B cell (primary cell): Measurements from ENCODE around the gene TSPAN5. TPM values are rescaled to one million over a fixed set of nuclear protein-coding genes. Genes with fewer than 3 reads are reported as not detected.

Experiments used
- ATAC-seq: fragments of 200-7000 bp; cut with Tn5 transposase; one replicate; pipeline ENCODE4 v1.10.0; 2021; ENCODE audit warnings: low read depth, mild to moderate bottlenecking, moderate number of reproducible peaks, moderate library complexity
- CTCF ChIA-PET: fragments of 350-600 bp; sonication (Branson Sonifier 250); formaldehyde crosslinking; loops from one replicate; lab custom pipeline; 2021; ENCODE audit warnings: antibody characterized with exemption, inconsistent platforms; lab: Charles Lee
- POLR2A ChIA-PET: fragments of 350-600 bp; sonication (Branson Sonifier 250); formaldehyde crosslinking; loops from one replicate; lab custom pipeline; 2021; ENCODE audit warnings: antibody characterized with exemption; lab: Charles Lee
- DNase-seq: peaks from one replicate; pipeline ENCODE4 v3.0.0; 2013
- H2AFZ ChIP-seq: 2 replicates; pipeline ENCODE4 v1.6.1; 2012; ENCODE audit warnings: mild to moderate bottlenecking, low read depth, low read length; ENCODE audit not compliant: insufficient read depth, poor library complexity, severe bottlenecking
- H3K27ac ChIP-seq, 2 donors: 1 replicate in 1 of 2; 2 replicates in 1 of 2; pipeline ENCODE4 v1.5.1; 2012 to 2013; ENCODE audit warnings: low read length in 2 of 2, mild to moderate bottlenecking in 2 of 2, moderate library complexity in 1 of 2
- H3K27me3 ChIP-seq, 4 experiments: fragments of 200-600 bp in 1 of 4; sonication (generic) in 1 of 4; replicated peaks in 1 of 4; 1 replicate in 2 of 4; 2 replicates in 2 of 4; pipeline versions ENCODE4 v1.6.1 to v1.7.0; 2013 to 2016; ENCODE audit warnings: low read length in 3 of 4, mild to moderate bottlenecking in 2 of 4, mixed read lengths in 1 of 4, moderate library complexity in 1 of 4; ENCODE audit not compliant: insufficient read depth in 4 of 4, control insufficient read depth in 3 of 4; ENCODE audit errors: control extremely low read depth in 1 of 4
- H3K36me3 ChIP-seq, 2 experiments: replicated peaks in 1 of 2; 1 replicate in 1 of 2; 2 replicates in 1 of 2; pipeline versions ENCODE4 v1.6.1 to v1.7.1; 2013; ENCODE audit warnings: low read length in 1 of 2; ENCODE audit not compliant: insufficient read depth in 2 of 2, control insufficient read depth in 1 of 2; ENCODE audit errors: control extremely low read depth in 1 of 2, extremely low read depth in 1 of 2
- H3K4me1 ChIP-seq, 2 donors: fragments of 200-600 bp in 1 of 2; sonication (generic) in 1 of 2; 1 replicate in 1 of 2; 2 replicates in 1 of 2; pipeline versions ENCODE4 v1.5.1 to v1.6.1; 2013 to 2017; ENCODE audit warnings: low read length in 2 of 2; ENCODE audit not compliant: control insufficient read depth in 2 of 2, insufficient read depth in 2 of 2
- H3K4me2 ChIP-seq: replicated peaks from 2 replicates; pipeline ENCODE3; 2012; ENCODE audit warnings: mild to moderate bottlenecking, low read depth, low read length; ENCODE audit not compliant: poor library complexity, severe bottlenecking
- H3K4me3 ChIP-seq, 5 experiments: fragments of 200-600 bp in 1 of 5; sonication (generic) in 1 of 5; 1 replicate in 3 of 5; 2 replicates in 2 of 5; pipeline versions ENCODE4 v1.5.1 to v1.7.0; 2011 to 2016; ENCODE audit warnings: low read length in 4 of 5, mild to moderate bottlenecking in 4 of 5, low read depth in 2 of 5, control low read depth in 1 of 5, moderate library complexity in 1 of 5; ENCODE audit not compliant: insufficient read depth in 1 of 5; ENCODE audit errors: control extremely low read depth in 1 of 5, extremely low read depth in 1 of 5
- H3K79me2 ChIP-seq: fragments of 200-600 bp; sonication (generic); one replicate; pipeline ENCODE4 v1.6.0; 2016; ENCODE audit warnings: low read length; ENCODE audit not compliant: control insufficient read depth, insufficient read depth
- H3K9ac ChIP-seq: fragments of 200-600 bp; sonication (generic); 2 replicates; pipeline ENCODE4 v1.6.1; 2017; ENCODE audit warnings: mild to moderate bottlenecking, low read length, moderate library complexity
- H3K9me3 ChIP-seq, 3 donors: one replicate each; pipeline versions ENCODE4 v1.6.1 to v1.7.1; 2013; ENCODE audit warnings: low read length in 2 of 3; ENCODE audit not compliant: control insufficient read depth in 2 of 3, insufficient read depth in 1 of 3; ENCODE audit errors: control extremely low read depth in 1 of 3
- H4K20me1 ChIP-seq: 2 replicates; pipeline ENCODE4 v1.6.0; 2012; ENCODE audit warnings: mild to moderate bottlenecking, low read length; ENCODE audit not compliant: insufficient read depth, control insufficient read depth, poor library complexity, severe bottlenecking
- H3K27ac Mint-ChIP-seq: one replicate; pipeline ENCODE4 v1.8.0; 2021; ENCODE audit warnings: mixed read lengths
- H3K27me3 Mint-ChIP-seq: one replicate; pipeline ENCODE4 v1.8.0; 2021; ENCODE audit warnings: mixed read lengths
- H3K4me1 Mint-ChIP-seq: one replicate; pipeline ENCODE4 v1.8.0; 2021; ENCODE audit warnings: mixed read lengths
- H3K4me3 Mint-ChIP-seq: one replicate; pipeline ENCODE4 v1.8.0; 2021; ENCODE audit warnings: mixed read lengths
- H3K9me3 Mint-ChIP-seq: one replicate; pipeline ENCODE4 v1.8.0; 2022; ENCODE audit warnings: mixed read lengths; ENCODE audit not compliant: insufficient read depth
- EZH2 ChIP-seq: IDR thresholded peaks from 2 replicates; pipeline ENCODE4 v1.6.1; 2012; ENCODE audit warnings: borderline replicate concordance, low read depth, mild to moderate bottlenecking, moderate library complexity, low read length; ENCODE audit not compliant: insufficient read depth, poor library complexity, severe bottlenecking
- WGBS: methylation state at CpG from one replicate; pipeline ENCODE4 v1.1.5; 2013; ENCODE audit warnings: missing lambda C conversion rate; ENCODE audit not compliant: insufficient coverage; 5-methylcytosine and 5-hydroxymethylcytosine counted together
- intact Hi-C: fragments of 100-400 bp; cut with micrococcal nuclease; formaldehyde crosslinking; loops from one replicate; pipeline ENCODE4 v1.10.0; 2022
- polyA plus RNA-seq: library from polyadenylated mRNA; depleted of rRNA; stranded (reverse); fragments of >200 nt; gene quantifications from 2 replicates; pipeline ENCODE4 v1.2.3, GENCODE V29; 2012
- total RNA-seq, 2 donors: library from RNA; stranded (reverse); fragments of 120-200 nt in 1 of 2; gene quantifications; 1 replicate in 1 of 2; 2 replicates in 1 of 2; pipeline versions ENCODE4 v1.2.3 to v1.2.4, GENCODE V29; 2013 to 2022
- TF ChIP-seq, protein P1 (sequence below): fragments of 200-600 bp; IDR thresholded peaks from one replicate; pipeline ENCODE4 v1.8.0; 2022; ENCODE audit warnings: antibody characterized with exemption, mild to moderate bottlenecking

Gene TSPAN5
- total and polyA plus RNA-seq, 2 donors (not counting 1 experiment from before 2014, with no cell fraction given) = 2.6 to 5.3 TPM

DNA sequence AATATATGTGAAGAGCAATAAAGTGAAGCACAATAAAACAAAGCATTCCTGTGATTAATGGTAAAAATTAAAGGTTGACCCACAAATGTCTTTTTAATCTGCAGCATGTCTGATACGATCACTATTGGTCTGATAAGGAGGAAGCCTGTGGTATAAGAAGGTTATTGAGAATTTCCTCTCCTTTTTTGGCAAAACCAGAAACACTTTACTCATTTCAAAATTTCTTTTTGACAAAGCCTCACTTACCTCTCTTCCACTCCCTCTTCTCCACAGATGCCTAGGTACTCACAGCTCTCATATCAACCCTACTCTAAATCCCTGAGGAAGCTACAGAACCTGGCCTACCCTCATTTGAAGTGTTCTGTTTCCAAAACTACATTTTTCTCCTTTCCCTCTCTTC is 56.1 kb downstream of the TSPAN5 start:
- Histone ChIP-seq H3K36me3 (no peaks in the 10 kb centered on the region), H3K27ac (no peak overlapping the region), H2AFZ (no peak overlapping the region), H3K9me3 (peaks cover 3 to 10% (median 6%) of the 10 kb centered on the region in 3 donors), H3K27me3 (no peaks in the 10 kb centered on the region), H3K4me1 (no peaks in the 10 kb centered on the region), H4K20me1 (no peaks in the 10 kb centered on the region), H3K9ac (no peak overlapping the region), H3K4me3 (no peak overlapping the region), H3K79me2 (no peaks in the 10 kb centered on the region), H3K4me2 (no peak overlapping the region)
- H3K4me1 Mint-ChIP-seq = no peaks in the 10 kb centered on the region
- ATAC-seq (no peak), DNase-seq (no peak)
- ChIA-PET POLR2A (no interaction called here), CTCF (no interaction called here)
- no peak overlapping the region for H3K4me3 Mint-ChIP-seq
- TF ChIP-seq, protein P1, sequence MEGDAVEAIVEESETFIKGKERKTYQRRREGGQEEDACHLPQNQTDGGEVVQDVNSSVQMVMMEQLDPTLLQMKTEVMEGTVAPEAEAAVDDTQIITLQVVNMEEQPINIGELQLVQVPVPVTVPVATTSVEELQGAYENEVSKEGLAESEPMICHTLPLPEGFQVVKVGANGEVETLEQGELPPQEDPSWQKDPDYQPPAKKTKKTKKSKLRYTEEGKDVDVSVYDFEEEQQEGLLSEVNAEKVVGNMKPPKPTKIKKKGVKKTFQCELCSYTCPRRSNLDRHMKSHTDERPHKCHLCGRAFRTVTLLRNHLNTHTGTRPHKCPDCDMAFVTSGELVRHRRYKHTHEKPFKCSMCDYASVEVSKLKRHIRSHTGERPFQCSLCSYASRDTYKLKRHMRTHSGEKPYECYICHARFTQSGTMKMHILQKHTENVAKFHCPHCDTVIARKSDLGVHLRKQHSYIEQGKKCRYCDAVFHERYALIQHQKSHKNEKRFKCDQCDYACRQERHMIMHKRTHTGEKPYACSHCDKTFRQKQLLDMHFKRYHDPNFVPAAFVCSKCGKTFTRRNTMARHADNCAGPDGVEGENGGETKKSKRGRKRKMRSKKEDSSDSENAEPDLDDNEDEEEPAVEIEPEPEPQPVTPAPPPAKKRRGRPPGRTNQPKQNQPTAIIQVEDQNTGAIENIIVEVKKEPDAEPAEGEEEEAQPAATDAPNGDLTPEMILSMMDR = no peak
- TF ChIP-seq EZH2 = no peak
- H3K27ac Mint-ChIP-seq = no peak overlapping the region
- H3K27me3 Mint-ChIP-seq = no peaks in the 10 kb centered on the region
- intact Hi-C loops = no loop called here
- WGBS = no CpG with 5 or more reads among the region's 1 CpG
- H3K9me3 Mint-ChIP-seq = peaks cover 9% of the 10 kb centered on the region

DNA sequence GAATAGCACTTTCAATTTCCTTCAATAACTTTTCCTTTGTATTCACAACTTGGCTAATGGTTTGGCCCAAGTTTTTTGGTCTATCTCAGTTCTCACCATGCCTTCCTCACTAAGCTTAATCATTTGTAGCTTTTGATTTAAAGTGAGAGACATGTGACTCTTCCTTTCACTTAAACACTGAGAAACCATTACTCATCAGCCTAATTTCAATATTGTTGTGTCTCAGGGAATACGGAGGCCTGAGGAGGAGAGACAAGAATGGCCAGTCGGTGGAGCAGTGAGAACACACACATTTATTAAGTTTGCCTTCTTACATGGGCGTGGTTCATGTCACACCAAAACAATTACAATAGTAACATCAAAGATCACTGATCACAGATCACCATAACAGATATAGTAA is 56.7 kb downstream of the TSPAN5 start:
- Histone ChIP-seq H2AFZ (no peak overlapping the region), H3K36me3 (no peaks in the 10 kb centered on the region), H3K27me3 (no peaks in the 10 kb centered on the region), H3K9ac (no peak overlapping the region), H3K9me3 (peaks cover 3 to 10% (median 6%) of the 10 kb centered on the region in 3 donors), H3K79me2 (no peaks in the 10 kb centered on the region), H3K4me2 (no peak overlapping the region), H3K4me1 (no peaks in the 10 kb centered on the region), H4K20me1 (no peaks in the 10 kb centered on the region), H3K27ac (no peak overlapping the region), H3K4me3 (no peak overlapping the region)
- no CpG with 5 or more reads among the region's 3 CpGs for WGBS
- DNase-seq = no peak
- Mint-ChIP-seq H3K27me3 (no peaks in the 10 kb centered on the region), H3K4me3 (no peak overlapping the region), H3K4me1 (no peaks in the 10 kb centered on the region), H3K9me3 (peaks cover 9% of the 10 kb centered on the region), H3K27ac (no peak overlapping the region)
- no peak for ATAC-seq
- TF ChIP-seq, protein P1 = no peak
- no peak for TF ChIP-seq EZH2
- ChIA-PET POLR2A (no interaction called here), CTCF (no interaction called here)
- intact Hi-C loops = no loop called here
